ENCODE measurements around the gene SPATC1L.

DNA sequence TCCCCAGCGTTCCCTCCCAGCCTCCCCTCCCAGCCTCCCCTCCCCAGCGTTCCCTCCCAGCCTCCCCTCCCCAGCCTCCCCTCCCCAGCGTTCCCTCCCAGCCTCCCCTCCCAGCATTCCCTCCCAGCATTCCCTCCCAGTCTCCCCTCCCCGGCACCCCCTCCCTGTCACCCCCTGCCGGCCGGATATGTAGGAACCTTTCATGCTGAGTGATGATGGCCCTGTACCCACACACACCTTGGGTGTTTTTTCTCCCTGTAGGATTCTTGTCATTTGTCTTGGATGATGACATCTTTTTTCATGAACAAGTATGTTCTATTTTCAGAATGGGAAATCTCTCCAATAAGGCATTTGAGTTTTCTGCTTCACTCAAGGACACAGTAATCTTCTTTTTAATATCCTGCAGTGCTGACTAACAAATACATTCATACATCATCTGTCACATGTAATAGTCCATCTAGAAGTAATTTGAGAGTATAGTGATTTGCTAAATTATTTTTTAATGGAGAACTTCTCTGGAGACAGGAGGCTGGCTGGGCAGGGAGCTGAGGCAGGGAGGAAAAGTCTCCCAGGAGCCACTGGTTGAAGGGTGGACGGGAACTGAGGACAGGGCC lies 48.4 kb downstream of the SPATC1L start:
- TF ChIP-seq, protein P1, sequence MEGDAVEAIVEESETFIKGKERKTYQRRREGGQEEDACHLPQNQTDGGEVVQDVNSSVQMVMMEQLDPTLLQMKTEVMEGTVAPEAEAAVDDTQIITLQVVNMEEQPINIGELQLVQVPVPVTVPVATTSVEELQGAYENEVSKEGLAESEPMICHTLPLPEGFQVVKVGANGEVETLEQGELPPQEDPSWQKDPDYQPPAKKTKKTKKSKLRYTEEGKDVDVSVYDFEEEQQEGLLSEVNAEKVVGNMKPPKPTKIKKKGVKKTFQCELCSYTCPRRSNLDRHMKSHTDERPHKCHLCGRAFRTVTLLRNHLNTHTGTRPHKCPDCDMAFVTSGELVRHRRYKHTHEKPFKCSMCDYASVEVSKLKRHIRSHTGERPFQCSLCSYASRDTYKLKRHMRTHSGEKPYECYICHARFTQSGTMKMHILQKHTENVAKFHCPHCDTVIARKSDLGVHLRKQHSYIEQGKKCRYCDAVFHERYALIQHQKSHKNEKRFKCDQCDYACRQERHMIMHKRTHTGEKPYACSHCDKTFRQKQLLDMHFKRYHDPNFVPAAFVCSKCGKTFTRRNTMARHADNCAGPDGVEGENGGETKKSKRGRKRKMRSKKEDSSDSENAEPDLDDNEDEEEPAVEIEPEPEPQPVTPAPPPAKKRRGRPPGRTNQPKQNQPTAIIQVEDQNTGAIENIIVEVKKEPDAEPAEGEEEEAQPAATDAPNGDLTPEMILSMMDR (conservative IDR thresholded peaks at IDR 0.05; ENCODE audit: low read length) = no peak
- TF ChIP-seq EZH2phosphoT487 (IDR thresholded peaks at IDR 0.05; ENCODE audit: borderline replicate concordance, low read depth, low read length) = no peak

Measured in OCI-LY7 (cell line).